Endothelial cell (in vitro differentiated cells): Measurements from ENCODE around the gene FUBP3. TPM values are rescaled to one million over a fixed set of nuclear protein-coding genes. Genes with fewer than 3 reads are reported as not detected.

Source experiments
- DNase-seq: peaks from one replicate; pipeline ENCODE4 v3.0.0; 2021; ENCODE audit warnings: low spot score
- H3K27ac Mint-ChIP-seq: one replicate; pipeline ENCODE4 v1.8.0; 2021; ENCODE audit warnings: mixed read lengths, inconsistent platforms; ENCODE audit not compliant: unreplicated experiment
- H3K27me3 Mint-ChIP-seq: one replicate; pipeline ENCODE4 v1.8.0; 2021; ENCODE audit warnings: mild to moderate bottlenecking, moderate library complexity, mixed read lengths, inconsistent platforms; ENCODE audit not compliant: unreplicated experiment
- H3K36me3 Mint-ChIP-seq: one replicate; pipeline ENCODE4 v1.8.0; 2021; ENCODE audit warnings: mild to moderate bottlenecking, low read depth, mixed read lengths, inconsistent platforms; ENCODE audit not compliant: unreplicated experiment
- H3K4me1 Mint-ChIP-seq: one replicate; pipeline ENCODE4 v1.8.0; 2021; ENCODE audit warnings: mild to moderate bottlenecking, mixed read lengths, inconsistent platforms; ENCODE audit not compliant: unreplicated experiment
- H3K4me3 Mint-ChIP-seq: one replicate; pipeline ENCODE4 v1.8.0; 2021; ENCODE audit warnings: mild to moderate bottlenecking, mixed read lengths, inconsistent platforms; ENCODE audit not compliant: unreplicated experiment
- H3K9me3 Mint-ChIP-seq: one replicate; pipeline ENCODE4 v1.8.0; 2021; ENCODE audit warnings: mixed read lengths, inconsistent platforms; ENCODE audit not compliant: unreplicated experiment
- total RNA-seq: library from RNA; stranded (reverse); fragmentation: NEBNext Ultra II Directional; extraction: Animal tissue kit (Norgen Biotek cat#: 25700); gene quantifications from one replicate; pipeline ENCODE4 v1.2.1, GENCODE V29; 2021; ENCODE audit not compliant: unreplicated experiment
- TF ChIP-seq, protein P1 (sequence below): fragments of 200-600 bp; sonication (generic); IDR thresholded peaks from one replicate; pipeline ENCODE4 v1.5.0; 2021; ENCODE audit warnings: antibody characterized with exemption; ENCODE audit not compliant: unreplicated experiment

Gene FUBP3
- total RNA-seq, 1 donor from 2014 or later = 61.9 TPM

DNA sequence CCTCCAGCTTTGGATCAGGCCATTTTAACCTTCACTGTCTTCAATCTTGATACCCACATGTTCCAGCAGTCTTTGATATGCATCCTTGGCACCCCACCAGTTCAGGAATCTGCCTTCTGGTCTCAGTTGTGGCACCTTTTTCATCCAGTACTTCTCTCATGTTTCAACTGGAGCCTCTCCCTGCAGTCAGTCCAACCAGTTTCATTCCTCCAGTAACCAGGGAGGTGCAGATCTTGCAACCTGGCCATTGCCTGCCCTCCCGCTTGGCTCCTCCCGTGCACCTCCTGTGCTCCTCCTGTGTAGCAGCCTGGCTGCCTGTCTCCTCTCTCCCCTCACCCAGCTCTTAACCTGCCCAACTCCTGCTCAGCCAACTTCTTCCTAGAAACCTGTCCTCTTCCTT lies 20.2 kb downstream of the FUBP3 start:
- H3K9me3 Mint-ChIP-seq = no peaks in the 10 kb centered on the region
- H3K27ac Mint-ChIP-seq = no peak overlapping the region
- H3K4me3 Mint-ChIP-seq = no peak overlapping the region
- peaks cover 3% of the 10 kb centered on the region for H3K4me1 Mint-ChIP-seq
- DNase-seq = no peak
- H3K27me3 Mint-ChIP-seq = no peaks in the 10 kb centered on the region
- peaks cover 30% of the 10 kb centered on the region for H3K36me3 Mint-ChIP-seq
- TF ChIP-seq, protein P1, sequence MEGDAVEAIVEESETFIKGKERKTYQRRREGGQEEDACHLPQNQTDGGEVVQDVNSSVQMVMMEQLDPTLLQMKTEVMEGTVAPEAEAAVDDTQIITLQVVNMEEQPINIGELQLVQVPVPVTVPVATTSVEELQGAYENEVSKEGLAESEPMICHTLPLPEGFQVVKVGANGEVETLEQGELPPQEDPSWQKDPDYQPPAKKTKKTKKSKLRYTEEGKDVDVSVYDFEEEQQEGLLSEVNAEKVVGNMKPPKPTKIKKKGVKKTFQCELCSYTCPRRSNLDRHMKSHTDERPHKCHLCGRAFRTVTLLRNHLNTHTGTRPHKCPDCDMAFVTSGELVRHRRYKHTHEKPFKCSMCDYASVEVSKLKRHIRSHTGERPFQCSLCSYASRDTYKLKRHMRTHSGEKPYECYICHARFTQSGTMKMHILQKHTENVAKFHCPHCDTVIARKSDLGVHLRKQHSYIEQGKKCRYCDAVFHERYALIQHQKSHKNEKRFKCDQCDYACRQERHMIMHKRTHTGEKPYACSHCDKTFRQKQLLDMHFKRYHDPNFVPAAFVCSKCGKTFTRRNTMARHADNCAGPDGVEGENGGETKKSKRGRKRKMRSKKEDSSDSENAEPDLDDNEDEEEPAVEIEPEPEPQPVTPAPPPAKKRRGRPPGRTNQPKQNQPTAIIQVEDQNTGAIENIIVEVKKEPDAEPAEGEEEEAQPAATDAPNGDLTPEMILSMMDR = no peak

DNA sequence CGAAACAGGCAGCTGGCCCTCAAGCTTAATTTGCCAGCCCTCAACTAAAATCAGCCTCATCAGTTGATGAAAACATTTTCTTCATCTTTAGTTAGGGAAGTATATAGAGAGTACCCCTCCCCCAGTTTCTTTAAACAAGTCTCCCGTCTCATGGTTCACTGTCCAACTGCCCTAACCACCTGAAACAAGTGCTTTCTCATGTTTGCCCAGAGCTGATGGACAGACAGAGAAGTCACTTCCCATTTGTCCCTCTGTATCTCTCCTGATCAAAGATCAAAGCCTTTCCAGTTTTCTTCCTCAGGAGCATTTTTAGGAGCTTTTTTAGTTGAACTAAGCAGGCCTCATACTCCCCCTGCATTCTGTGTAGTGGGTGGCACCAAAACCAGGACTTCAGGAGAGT lies 21.7 kb downstream of the FUBP3 start:
- Mint-ChIP-seq H3K4me3 (no peak overlapping the region), H3K9me3 (no peaks in the 10 kb centered on the region), H3K27ac (no peak overlapping the region), H3K36me3 (peaks cover 30% of the 10 kb centered on the region), H3K27me3 (peaks cover 1% of the 10 kb centered on the region), H3K4me1 (peaks cover 3% of the 10 kb centered on the region)
- TF ChIP-seq, protein P1 = no peak
- DNase-seq = no peak

DNA sequence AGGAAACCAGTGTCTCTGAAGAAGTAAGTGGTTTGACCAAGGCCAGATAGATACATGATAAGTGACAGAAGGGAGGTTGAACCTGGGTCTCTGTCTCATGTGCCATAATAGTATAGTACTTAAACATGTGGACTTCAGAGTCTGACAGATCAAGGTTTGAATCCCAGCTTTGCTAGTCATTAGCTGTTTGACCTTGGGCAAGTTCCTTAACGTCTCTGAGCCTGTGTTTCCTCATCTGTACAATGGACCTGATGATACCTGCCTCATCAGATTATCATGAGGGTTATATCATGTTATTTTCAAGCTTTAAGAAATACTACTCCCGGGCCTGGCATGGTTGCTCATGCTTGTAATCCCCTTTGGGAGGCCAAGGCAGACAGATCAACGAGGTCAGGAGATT lies 24.9 kb downstream of the FUBP3 start:
- Mint-ChIP-seq H3K4me1 (peaks cover 11% of the 10 kb centered on the region), H3K27me3 (peaks cover 1% of the 10 kb centered on the region), H3K9me3 (no peaks in the 10 kb centered on the region), H3K4me3 (no peak overlapping the region), H3K27ac (no peak overlapping the region), H3K36me3 (peaks cover 28% of the 10 kb centered on the region)
- TF ChIP-seq, protein P1 = no peak
- DNase-seq = no peak

DNA sequence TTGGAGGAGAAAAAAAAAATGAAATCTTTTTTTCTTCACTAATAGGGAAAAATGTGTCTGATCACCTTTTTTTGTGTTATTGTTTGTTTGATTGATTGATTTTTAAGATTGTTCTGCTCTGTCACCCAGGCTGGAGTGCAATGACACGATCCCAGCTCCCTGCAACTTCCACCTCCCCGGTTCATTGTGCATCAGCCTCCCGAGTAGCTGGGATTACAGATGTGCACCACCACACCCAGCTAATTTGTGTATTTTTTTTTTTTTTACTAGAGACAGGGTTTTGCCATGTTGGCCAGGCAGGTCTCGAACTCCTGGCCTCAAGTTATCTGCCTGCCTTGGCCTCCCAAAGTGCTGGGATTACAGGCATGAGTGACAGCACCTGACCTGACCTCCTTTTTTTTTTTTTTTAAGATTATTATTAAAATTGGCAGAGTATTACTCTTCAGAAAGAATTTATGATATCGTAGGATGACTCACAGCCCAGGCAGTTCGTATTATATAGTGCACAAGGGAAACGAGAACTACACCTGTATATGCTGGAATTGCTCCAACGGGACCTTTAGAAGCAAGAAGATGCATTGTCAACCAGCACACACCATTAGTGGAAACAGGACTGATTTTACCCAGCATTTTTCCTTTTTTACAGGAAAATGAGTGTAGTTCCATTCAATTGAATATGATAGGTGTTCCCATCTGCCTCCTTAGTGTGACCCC lies 27.7 kb downstream of the FUBP3 start:
- TF ChIP-seq, protein P1 = no peak
- peaks cover 26% of the 10 kb centered on the region for H3K36me3 Mint-ChIP-seq
- H3K9me3 Mint-ChIP-seq = no peaks in the 10 kb centered on the region
- no peak overlapping the region for H3K4me3 Mint-ChIP-seq
- no peak overlapping the region for H3K27ac Mint-ChIP-seq
- H3K27me3 Mint-ChIP-seq = peaks cover 1% of the 10 kb centered on the region
- peaks cover 11% of the 10 kb centered on the region for H3K4me1 Mint-ChIP-seq
- DNase-seq = no peak

DNA sequence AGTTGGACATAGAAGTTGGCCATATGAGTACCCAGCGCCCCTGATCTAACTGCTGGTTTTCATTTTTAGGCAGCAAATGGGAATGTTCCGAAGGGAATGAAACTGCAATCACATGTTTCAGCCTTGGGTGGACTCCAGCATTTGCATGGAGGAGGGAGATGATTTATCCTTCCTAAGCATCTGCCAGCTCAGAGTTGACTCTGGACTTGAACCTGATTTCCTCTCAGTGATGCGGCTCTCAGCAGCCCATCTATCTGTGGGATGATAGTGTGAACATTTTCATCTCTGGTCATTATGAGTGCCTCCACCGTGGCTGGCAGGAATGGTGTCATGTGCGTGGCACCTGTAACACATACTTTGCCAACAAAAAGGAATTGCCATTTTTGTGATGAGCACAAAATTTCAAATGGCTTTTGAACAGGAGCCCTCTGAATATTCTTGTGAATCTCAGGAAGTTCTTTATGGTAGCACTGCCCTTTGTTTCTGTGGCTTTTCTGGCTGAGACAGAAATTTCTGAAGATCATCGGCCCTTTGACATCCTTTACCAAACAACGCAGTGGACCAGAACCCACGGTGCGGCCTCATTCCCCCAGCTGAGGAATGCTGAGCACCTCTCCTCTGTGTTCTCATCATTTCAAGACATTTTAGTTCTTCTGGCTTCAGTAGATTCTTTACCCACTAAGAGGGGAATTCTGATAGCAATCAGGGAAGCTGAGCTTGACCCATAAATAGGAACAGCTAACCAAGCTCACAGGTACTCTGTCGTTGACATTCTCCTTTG lies 28.5 kb downstream of the FUBP3 start:
- Mint-ChIP-seq H3K27ac (no peak overlapping the region), H3K4me1 (peaks cover 11% of the 10 kb centered on the region)
- TF ChIP-seq, protein P1 = no peak

More for the DNA sequence above, 28.5 kb downstream of the FUBP3 start:
- no peak overlapping the region for H3K4me3 Mint-ChIP-seq
- H3K36me3 Mint-ChIP-seq = peaks cover 25% of the 10 kb centered on the region
- H3K27me3 Mint-ChIP-seq = peaks cover 1% of the 10 kb centered on the region
- no peak for DNase-seq
- no peaks in the 10 kb centered on the region for H3K9me3 Mint-ChIP-seq
